B cell (primary cell): ENCODE data around the gene ACBD5. TPM values are rescaled to one million over a fixed set of nuclear protein-coding genes. Genes with fewer than 3 reads are reported as not detected.

Experiments used
- ATAC-seq: fragments of 200-7000 bp; cut with Tn5 transposase; one replicate; pipeline ENCODE4 v1.10.0; 2021; ENCODE audit warnings: low read depth, mild to moderate bottlenecking, moderate number of reproducible peaks, moderate library complexity
- CTCF ChIA-PET: fragments of 350-600 bp; sonication (Branson Sonifier 250); formaldehyde crosslinking; loops from one replicate; lab custom pipeline; 2021; ENCODE audit warnings: antibody characterized with exemption, inconsistent platforms; lab: Charles Lee
- POLR2A ChIA-PET: fragments of 350-600 bp; sonication (Branson Sonifier 250); formaldehyde crosslinking; loops from one replicate; lab custom pipeline; 2021; ENCODE audit warnings: antibody characterized with exemption; lab: Charles Lee
- DNase-seq: peaks from one replicate; pipeline ENCODE4 v3.0.0; 2013
- H2AFZ ChIP-seq: 2 replicates; pipeline ENCODE4 v1.6.1; 2012; ENCODE audit warnings: mild to moderate bottlenecking, low read depth, low read length; ENCODE audit not compliant: insufficient read depth, poor library complexity, severe bottlenecking
- H3K27ac ChIP-seq, 2 donors: 1 replicate in 1 of 2; 2 replicates in 1 of 2; pipeline ENCODE4 v1.5.1; 2012 to 2013; ENCODE audit warnings: low read length in 2 of 2, mild to moderate bottlenecking in 2 of 2, moderate library complexity in 1 of 2
- H3K27me3 ChIP-seq, 4 experiments: fragments of 200-600 bp in 1 of 4; sonication (generic) in 1 of 4; replicated peaks in 1 of 4; 1 replicate in 2 of 4; 2 replicates in 2 of 4; pipeline versions ENCODE4 v1.6.1 to v1.7.0; 2013 to 2016; ENCODE audit warnings: low read length in 3 of 4, mild to moderate bottlenecking in 2 of 4, mixed read lengths in 1 of 4, moderate library complexity in 1 of 4; ENCODE audit not compliant: insufficient read depth in 4 of 4, control insufficient read depth in 3 of 4; ENCODE audit errors: control extremely low read depth in 1 of 4
- H3K36me3 ChIP-seq, 2 experiments: replicated peaks in 1 of 2; 1 replicate in 1 of 2; 2 replicates in 1 of 2; pipeline versions ENCODE4 v1.6.1 to v1.7.1; 2013; ENCODE audit warnings: low read length in 1 of 2; ENCODE audit not compliant: insufficient read depth in 2 of 2, control insufficient read depth in 1 of 2; ENCODE audit errors: control extremely low read depth in 1 of 2, extremely low read depth in 1 of 2
- H3K4me1 ChIP-seq, 2 donors: fragments of 200-600 bp in 1 of 2; sonication (generic) in 1 of 2; 1 replicate in 1 of 2; 2 replicates in 1 of 2; pipeline versions ENCODE4 v1.5.1 to v1.6.1; 2013 to 2017; ENCODE audit warnings: low read length in 2 of 2; ENCODE audit not compliant: control insufficient read depth in 2 of 2, insufficient read depth in 2 of 2
- H3K4me2 ChIP-seq: replicated peaks from 2 replicates; pipeline ENCODE3; 2012; ENCODE audit warnings: mild to moderate bottlenecking, low read depth, low read length; ENCODE audit not compliant: poor library complexity, severe bottlenecking
- H3K4me3 ChIP-seq, 5 experiments: fragments of 200-600 bp in 1 of 5; sonication (generic) in 1 of 5; 1 replicate in 3 of 5; 2 replicates in 2 of 5; pipeline versions ENCODE4 v1.5.1 to v1.7.0; 2011 to 2016; ENCODE audit warnings: low read length in 4 of 5, mild to moderate bottlenecking in 4 of 5, low read depth in 2 of 5, control low read depth in 1 of 5, moderate library complexity in 1 of 5; ENCODE audit not compliant: insufficient read depth in 1 of 5; ENCODE audit errors: control extremely low read depth in 1 of 5, extremely low read depth in 1 of 5
- H3K79me2 ChIP-seq: fragments of 200-600 bp; sonication (generic); one replicate; pipeline ENCODE4 v1.6.0; 2016; ENCODE audit warnings: low read length; ENCODE audit not compliant: control insufficient read depth, insufficient read depth
- H3K9ac ChIP-seq: fragments of 200-600 bp; sonication (generic); 2 replicates; pipeline ENCODE4 v1.6.1; 2017; ENCODE audit warnings: mild to moderate bottlenecking, low read length, moderate library complexity
- H3K9me3 ChIP-seq, 3 donors: one replicate each; pipeline versions ENCODE4 v1.6.1 to v1.7.1; 2013; ENCODE audit warnings: low read length in 2 of 3; ENCODE audit not compliant: control insufficient read depth in 2 of 3, insufficient read depth in 1 of 3; ENCODE audit errors: control extremely low read depth in 1 of 3
- H4K20me1 ChIP-seq: 2 replicates; pipeline ENCODE4 v1.6.0; 2012; ENCODE audit warnings: mild to moderate bottlenecking, low read length; ENCODE audit not compliant: insufficient read depth, control insufficient read depth, poor library complexity, severe bottlenecking
- H3K27ac Mint-ChIP-seq: one replicate; pipeline ENCODE4 v1.8.0; 2021; ENCODE audit warnings: mixed read lengths
- H3K27me3 Mint-ChIP-seq: one replicate; pipeline ENCODE4 v1.8.0; 2021; ENCODE audit warnings: mixed read lengths
- H3K4me1 Mint-ChIP-seq: one replicate; pipeline ENCODE4 v1.8.0; 2021; ENCODE audit warnings: mixed read lengths
- H3K4me3 Mint-ChIP-seq: one replicate; pipeline ENCODE4 v1.8.0; 2021; ENCODE audit warnings: mixed read lengths
- H3K9me3 Mint-ChIP-seq: one replicate; pipeline ENCODE4 v1.8.0; 2022; ENCODE audit warnings: mixed read lengths; ENCODE audit not compliant: insufficient read depth
- EZH2 ChIP-seq: IDR thresholded peaks from 2 replicates; pipeline ENCODE4 v1.6.1; 2012; ENCODE audit warnings: borderline replicate concordance, low read depth, mild to moderate bottlenecking, moderate library complexity, low read length; ENCODE audit not compliant: insufficient read depth, poor library complexity, severe bottlenecking
- WGBS: methylation state at CpG from one replicate; pipeline ENCODE4 v1.1.5; 2013; ENCODE audit warnings: missing lambda C conversion rate; ENCODE audit not compliant: insufficient coverage; 5-methylcytosine and 5-hydroxymethylcytosine counted together
- intact Hi-C: fragments of 100-400 bp; cut with micrococcal nuclease; formaldehyde crosslinking; loops from one replicate; pipeline ENCODE4 v1.10.0; 2022
- polyA plus RNA-seq: library from polyadenylated mRNA; depleted of rRNA; stranded (reverse); fragments of >200 nt; gene quantifications from 2 replicates; pipeline ENCODE4 v1.2.3, GENCODE V29; 2012
- total RNA-seq, 2 donors: library from RNA; stranded (reverse); fragments of 120-200 nt in 1 of 2; gene quantifications; 1 replicate in 1 of 2; 2 replicates in 1 of 2; pipeline versions ENCODE4 v1.2.3 to v1.2.4, GENCODE V29; 2013 to 2022
- TF ChIP-seq, protein P1 (sequence below): fragments of 200-600 bp; IDR thresholded peaks from one replicate; pipeline ENCODE4 v1.8.0; 2022; ENCODE audit warnings: antibody characterized with exemption, mild to moderate bottlenecking

ACBD5 gene
- total and polyA plus RNA-seq, 2 donors (not counting 1 experiment from before 2014, with no cell fraction given), result 8.2 to 24.0 TPM

DNA sequence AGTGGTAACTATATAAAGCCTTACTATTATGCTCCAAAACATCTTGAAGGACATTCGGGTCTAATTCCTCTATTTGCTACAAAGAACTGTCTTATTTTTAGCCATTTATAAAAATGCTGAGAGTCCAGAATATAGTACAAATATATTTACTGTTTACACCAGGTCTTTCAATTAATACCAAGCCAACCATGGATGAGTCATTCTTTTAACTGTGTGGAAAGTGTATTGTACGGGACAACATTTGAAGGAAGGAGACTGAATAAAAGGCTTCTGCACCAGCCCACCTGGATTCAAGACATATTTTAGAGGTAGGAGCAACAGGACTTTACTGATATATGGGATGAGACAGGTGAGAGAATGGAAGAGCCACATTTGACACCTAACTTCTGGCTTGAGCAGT is 50.1 kb downstream of the ACBD5 start:
- H3K79me2 ChIP-seq, result no peaks in the 10 kb centered on the region
- H3K4me3 Mint-ChIP-seq, result no peak overlapping the region
- no CpG with 5 or more reads among the region's 2 CpGs for WGBS
- no peak for DNase-seq
- H3K27me3 Mint-ChIP-seq, result no peaks in the 10 kb centered on the region
- no peak overlapping the region for H3K4me3 ChIP-seq
- no peak for ATAC-seq
- ChIA-PET CTCF (no interaction called here), POLR2A (no interaction called here)
- H3K4me1 ChIP-seq, result no peaks in the 10 kb centered on the region
- H3K4me1 Mint-ChIP-seq, result no peaks in the 10 kb centered on the region
- no peak overlapping the region for H3K9ac ChIP-seq
- intact Hi-C loops, result no loop called here
- TF ChIP-seq, protein P1, sequence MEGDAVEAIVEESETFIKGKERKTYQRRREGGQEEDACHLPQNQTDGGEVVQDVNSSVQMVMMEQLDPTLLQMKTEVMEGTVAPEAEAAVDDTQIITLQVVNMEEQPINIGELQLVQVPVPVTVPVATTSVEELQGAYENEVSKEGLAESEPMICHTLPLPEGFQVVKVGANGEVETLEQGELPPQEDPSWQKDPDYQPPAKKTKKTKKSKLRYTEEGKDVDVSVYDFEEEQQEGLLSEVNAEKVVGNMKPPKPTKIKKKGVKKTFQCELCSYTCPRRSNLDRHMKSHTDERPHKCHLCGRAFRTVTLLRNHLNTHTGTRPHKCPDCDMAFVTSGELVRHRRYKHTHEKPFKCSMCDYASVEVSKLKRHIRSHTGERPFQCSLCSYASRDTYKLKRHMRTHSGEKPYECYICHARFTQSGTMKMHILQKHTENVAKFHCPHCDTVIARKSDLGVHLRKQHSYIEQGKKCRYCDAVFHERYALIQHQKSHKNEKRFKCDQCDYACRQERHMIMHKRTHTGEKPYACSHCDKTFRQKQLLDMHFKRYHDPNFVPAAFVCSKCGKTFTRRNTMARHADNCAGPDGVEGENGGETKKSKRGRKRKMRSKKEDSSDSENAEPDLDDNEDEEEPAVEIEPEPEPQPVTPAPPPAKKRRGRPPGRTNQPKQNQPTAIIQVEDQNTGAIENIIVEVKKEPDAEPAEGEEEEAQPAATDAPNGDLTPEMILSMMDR, result no peak
- no peak overlapping the region for H3K4me2 ChIP-seq
- no peak overlapping the region for H3K27ac Mint-ChIP-seq
- peaks cover 2 to 10% of the 10 kb centered on the region in 2 experiments for H3K36me3 ChIP-seq
- no peak overlapping the region for H2AFZ ChIP-seq
- H3K27me3 ChIP-seq, result no peaks in the 10 kb centered on the region
- no peaks in the 10 kb centered on the region for H3K9me3 Mint-ChIP-seq
- H3K27ac ChIP-seq, result no peak overlapping the region
- H3K9me3 ChIP-seq, result no peaks in the 10 kb centered on the region
- H4K20me1 ChIP-seq, result no peaks in the 10 kb centered on the region

DNA sequence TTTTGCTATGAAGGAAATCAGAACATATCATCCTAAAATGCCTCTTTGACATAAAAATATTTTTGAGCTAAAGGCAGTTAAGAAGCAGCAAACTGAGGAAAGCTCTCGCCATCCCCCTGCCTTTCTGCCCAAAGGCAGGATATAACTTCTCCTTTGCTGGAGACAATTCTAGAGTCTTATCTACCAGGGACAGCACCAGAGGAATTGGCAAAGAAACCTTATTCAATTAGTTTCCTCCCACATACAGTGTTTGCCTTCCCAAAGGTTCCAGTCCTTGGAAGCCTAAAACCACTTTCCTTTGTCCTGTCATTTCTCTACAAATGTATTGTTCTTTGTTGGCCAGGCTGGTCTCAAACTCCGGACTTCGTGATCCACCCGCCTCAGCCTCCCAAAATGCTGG is 51.7 kb downstream of the ACBD5 start:
- H3K9ac ChIP-seq, result no peak overlapping the region
- CTCF ChIA-PET, result no interaction called here
- no peak overlapping the region for H2AFZ ChIP-seq
- Mint-ChIP-seq H3K4me3 (no peak overlapping the region), H3K4me1 (no peaks in the 10 kb centered on the region), H3K27me3 (no peaks in the 10 kb centered on the region), H3K9me3 (no peaks in the 10 kb centered on the region), H3K27ac (no peak overlapping the region)
- DNase-seq (no peak), ATAC-seq (no peak)
- 100% methylated on average over 1 of the region's 4 CpGs for WGBS
- intact Hi-C loops, result no loop called here
- H3K27me3 ChIP-seq, result no peaks in the 10 kb centered on the region
- POLR2A ChIA-PET, result no interaction called here
- peaks cover 5 to 8% of the 10 kb centered on the region in 2 experiments for H3K36me3 ChIP-seq
- no peaks in the 10 kb centered on the region for H3K9me3 ChIP-seq
- H3K4me1 ChIP-seq, result no peaks in the 10 kb centered on the region
- H4K20me1 ChIP-seq, result no peaks in the 10 kb centered on the region
- no peak overlapping the region for H3K4me3 ChIP-seq
- H3K79me2 ChIP-seq, result no peaks in the 10 kb centered on the region
- TF ChIP-seq, protein P1, result no peak
- TF ChIP-seq EZH2, result no peak
- no peak overlapping the region for H3K27ac ChIP-seq
- no peak overlapping the region for H3K4me2 ChIP-seq
